Sigmoid colon (tissue), 7 donors: ENCODE results near the gene CORO1C. TPM values are rescaled to one million over a fixed set of nuclear protein-coding genes. Genes with fewer than 3 reads are reported as not detected.

Experiments used
- DNase-seq: peaks from one replicate; pipeline ENCODE4 v3.0.0-alpha.2; 2019
- H3K27ac ChIP-seq, 4 donors: fragments of 200-600 bp; sonication (generic); one replicate each; pipeline ENCODE4 v1.5.1; 2016 to 2019; ENCODE audit warnings: mild to moderate bottlenecking in 1 of 4
- H3K27me3 ChIP-seq, 3 donors: fragments of 200-600 bp; sonication (generic); one replicate each; pipeline ENCODE4 v1.5.1; 2019; ENCODE audit warnings: mild to moderate bottlenecking in 1 of 3
- H3K36me3 ChIP-seq, 4 donors: fragments of 200-600 bp; sonication (generic); one replicate each; pipeline ENCODE4 v1.5.1; 2016 to 2019
- H3K4me1 ChIP-seq, 4 donors: fragments of 200-600 bp; sonication (generic); one replicate each; pipeline ENCODE4 v1.5.1; 2017 to 2019
- H3K4me3 ChIP-seq, 4 donors: fragments of 200-600 bp; sonication (generic); one replicate each; pipeline ENCODE4 v1.5.1; 2017 to 2019; ENCODE audit warnings: mild to moderate bottlenecking in 2 of 4, moderate library complexity in 1 of 4
- H3K9me3 ChIP-seq, 4 donors: fragments of 200-600 bp in 3 of 4; sonication (generic) in 3 of 4; one replicate each; pipeline versions ENCODE4 v1.5.1 to v1.6.1; 2013 to 2019
- EP300 ChIP-seq, 4 donors: sonication (generic); formaldehyde crosslinking; IDR thresholded peaks; one replicate each; pipeline ENCODE4 v1.6.1; 2017; ENCODE audit warnings: antibody characterized with exemption in 4 of 4
- POLR2A ChIP-seq, 2 donors: fragments of 450-650 bp; IDR thresholded peaks; one replicate each; pipeline ENCODE4 v1.6.1; 2016; ENCODE audit warnings: antibody characterized with exemption in 2 of 2, mild to moderate bottlenecking in 2 of 2, moderate library complexity in 2 of 2
- POLR2AphosphoS5 ChIP-seq, 4 donors: sonication (generic); formaldehyde crosslinking; IDR thresholded peaks; one replicate each; pipeline ENCODE4 v1.6.1; 2017; ENCODE audit warnings: antibody characterized with exemption in 4 of 4
- WGBS, 2 donors: extraction: QIAGEN DNeasy Blood & Tissue Kit; methylation state at CpG; one replicate each; pipeline ENCODE4 v1.1.7; 2013; 5-methylcytosine and 5-hydroxymethylcytosine counted together
- intact Hi-C: fragments of 100-400 bp; cut with DNase I; formaldehyde crosslinking; loops from one replicate; pipeline ENCODE4 v1.15.1; 2023
- polyA plus RNA-seq, 3 donors: library from polyadenylated mRNA; stranded (reverse); fragments of 200-250 nt; gene quantifications; one replicate each; pipeline ENCODE4 v1.2.3, GENCODE V29; 2013
- total RNA-seq, 4 donors: library from RNA; depleted of rRNA; stranded (reverse); fragments of >200 nt; gene quantifications; one replicate each; pipeline ENCODE4 v1.1.0, GENCODE V29; 2016
- TF ChIP-seq, protein P1 (sequence below), 4 experiments: fragments of 450-650 bp in 3 of 4; fragments of 200-600 bp in 1 of 4; IDR thresholded peaks; one replicate each; pipeline ENCODE4 v1.5.1; 2016 to 2019; ENCODE audit warnings: antibody characterized with exemption in 4 of 4, mild to moderate bottlenecking in 3 of 4, moderate library complexity in 2 of 4
- donor health status: healthy with polysubstance abuse.
- donor health status: Bipolar disorder and iron deficiency.
- donor health status: healthy.

CORO1C gene
- total and polyA plus RNA-seq, 7 donors, result 38.4 to 569 (median 247) TPM

DNA sequence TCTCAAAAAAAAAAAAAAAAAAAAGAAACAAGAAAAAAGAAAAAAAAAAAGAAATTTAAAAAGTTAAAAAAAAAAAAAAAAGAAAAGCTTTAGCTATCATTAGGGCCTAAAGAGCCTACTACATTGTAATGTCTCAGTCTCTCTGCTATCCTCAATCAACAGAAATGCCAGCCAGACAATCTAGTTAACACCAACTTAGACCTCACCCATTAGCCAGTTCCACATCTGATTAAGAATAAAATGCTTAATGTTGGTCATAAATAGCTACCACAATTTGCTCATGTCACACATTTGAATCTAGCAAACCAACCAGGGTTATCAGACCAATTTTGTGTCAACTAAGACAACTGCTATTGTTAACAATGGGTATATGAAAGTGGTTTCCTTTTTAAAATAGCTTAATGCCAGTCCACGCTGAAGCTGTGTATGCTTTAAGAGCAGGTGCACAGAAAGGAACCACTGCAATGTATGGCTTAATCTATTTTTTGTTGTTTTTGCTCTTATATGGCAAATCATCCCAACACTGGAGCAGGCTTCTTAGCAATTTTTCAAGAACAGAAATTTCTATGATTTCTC lies 52.1 kb downstream of the CORO1C start:
- 67 to 86% methylated on average over 1 of the region's 1 CpG for WGBS, 2 donors
- no peak for DNase-seq
- Histone ChIP-seq H3K36me3 (peaks cover 0 to 14% (median 2%) of the 10 kb centered on the region in 4 donors), H3K27me3 (no peaks in the 10 kb centered on the region), H3K4me1 (peaks cover 0 to 92% (median 58%) of the 10 kb centered on the region in 4 donors), H3K27ac (peak overlapping the region; percentile 48 to 100 (median 84)), H3K9me3 (no peaks in the 10 kb centered on the region), H3K4me3 (no peak overlapping the region)
- no peak for TF ChIP-seq POLR2A (IDR thresholded peaks at IDR 0.05)
- TF ChIP-seq, protein P1, sequence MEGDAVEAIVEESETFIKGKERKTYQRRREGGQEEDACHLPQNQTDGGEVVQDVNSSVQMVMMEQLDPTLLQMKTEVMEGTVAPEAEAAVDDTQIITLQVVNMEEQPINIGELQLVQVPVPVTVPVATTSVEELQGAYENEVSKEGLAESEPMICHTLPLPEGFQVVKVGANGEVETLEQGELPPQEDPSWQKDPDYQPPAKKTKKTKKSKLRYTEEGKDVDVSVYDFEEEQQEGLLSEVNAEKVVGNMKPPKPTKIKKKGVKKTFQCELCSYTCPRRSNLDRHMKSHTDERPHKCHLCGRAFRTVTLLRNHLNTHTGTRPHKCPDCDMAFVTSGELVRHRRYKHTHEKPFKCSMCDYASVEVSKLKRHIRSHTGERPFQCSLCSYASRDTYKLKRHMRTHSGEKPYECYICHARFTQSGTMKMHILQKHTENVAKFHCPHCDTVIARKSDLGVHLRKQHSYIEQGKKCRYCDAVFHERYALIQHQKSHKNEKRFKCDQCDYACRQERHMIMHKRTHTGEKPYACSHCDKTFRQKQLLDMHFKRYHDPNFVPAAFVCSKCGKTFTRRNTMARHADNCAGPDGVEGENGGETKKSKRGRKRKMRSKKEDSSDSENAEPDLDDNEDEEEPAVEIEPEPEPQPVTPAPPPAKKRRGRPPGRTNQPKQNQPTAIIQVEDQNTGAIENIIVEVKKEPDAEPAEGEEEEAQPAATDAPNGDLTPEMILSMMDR (IDR thresholded peaks at IDR 0.05), result no peak
- TF ChIP-seq EP300 (IDR thresholded peaks at IDR 0.05), result no peak
- TF ChIP-seq POLR2AphosphoS5 (IDR thresholded peaks at IDR 0.05), result no peak
- intact Hi-C loops, result no loop called here

DNA sequence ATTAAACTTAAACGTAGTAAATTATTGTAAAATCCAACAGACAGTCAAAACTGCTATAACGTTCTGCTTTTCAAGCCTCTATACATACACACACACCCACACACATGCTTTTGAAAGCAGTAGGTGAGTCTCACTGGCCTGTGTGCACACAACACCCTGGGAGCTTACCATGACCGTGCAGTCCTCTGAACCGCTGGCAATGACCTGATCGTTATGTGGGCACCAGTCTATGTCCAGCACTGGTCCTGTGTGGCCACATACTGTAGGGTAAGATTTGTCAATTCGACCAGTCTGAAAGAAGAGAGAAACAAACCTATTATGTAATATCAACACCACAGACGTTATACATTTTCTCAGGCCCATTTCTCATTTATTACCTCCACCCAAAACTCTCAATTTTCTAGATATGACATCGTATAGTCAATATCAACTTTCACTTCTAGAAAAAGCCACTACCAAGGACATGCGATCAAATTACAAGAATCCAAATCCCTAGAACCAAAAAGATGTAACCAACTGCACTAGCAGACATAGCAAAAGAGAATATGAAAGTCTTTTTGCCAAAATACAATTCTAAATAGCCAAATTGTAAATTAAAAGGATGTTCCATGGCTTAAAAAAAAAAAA lies 53.1 kb downstream of the CORO1C start:
- Histone ChIP-seq H3K9me3 (no peaks in the 10 kb centered on the region), H3K4me1 (peaks cover 0 to 86% (median 55%) of the 10 kb centered on the region in 4 donors), H3K27me3 (no peaks in the 10 kb centered on the region), H3K27ac (peak overlapping the region; percentile 61 to 100 (median 84)), H3K36me3 (peaks cover 0 to 19% (median 2%) of the 10 kb centered on the region in 4 donors), H3K4me3 (no peak overlapping the region)
- DNase-seq, result no peak
- TF ChIP-seq POLR2AphosphoS5 (IDR thresholded peaks at IDR 0.05) (no peak), POLR2A (IDR thresholded peaks at IDR 0.05) (no peak), EP300 (IDR thresholded peaks at IDR 0.05) (no peak)
- TF ChIP-seq, protein P1 (IDR thresholded peaks at IDR 0.05), result no peak
- 87 to 88% methylated on average over 9 of the region's 9 CpGs for WGBS, 2 donors
- intact Hi-C loops, result no loop called here

- Histone ChIP-seq H3K27ac (peak overlapping the region; percentile 61 to 100 (median 84)), H3K9me3 (no peaks in the 10 kb centered on the region), H3K27me3 (no peaks in the 10 kb centered on the region), H3K36me3 (peaks cover 0 to 19% (median 2%) of the 10 kb centered on the region in 4 donors), H3K4me3 (no peak overlapping the region), H3K4me1 (peaks cover 0 to 84% (median 56%) of the 10 kb centered on the region in 4 donors)
- intact Hi-C loops, result no loop called here
- 91 to 92% methylated on average over 3 of the region's 3 CpGs for WGBS, 2 donors
- DNase-seq, result no peak
- TF ChIP-seq, protein P1 (IDR thresholded peaks at IDR 0.05), result no peak
- TF ChIP-seq EP300 (IDR thresholded peaks at IDR 0.05), result no peak
- no peak for TF ChIP-seq POLR2AphosphoS5 (IDR thresholded peaks at IDR 0.05)
- TF ChIP-seq POLR2A (IDR thresholded peaks at IDR 0.05), result no peak
Observed at GRCh38 chr12:108677381-108677780, 53.9 kb downstream of the CORO1C start.

GRCh38 chr12:108676707-108677106 lies 54.6 kb downstream of the CORO1C start:
- H3K27me3 ChIP-seq, result no peaks in the 10 kb centered on the region
- no peaks in the 10 kb centered on the region for H3K9me3 ChIP-seq
- TF ChIP-seq POLR2AphosphoS5 (IDR thresholded peaks at IDR 0.05), result no peak
- TF ChIP-seq, protein P1 (IDR thresholded peaks at IDR 0.05), result no peak
- TF ChIP-seq POLR2A (IDR thresholded peaks at IDR 0.05), result no peak
- TF ChIP-seq EP300 (IDR thresholded peaks at IDR 0.05), result no peak
- peaks cover 0 to 84% (median 51%) of the 10 kb centered on the region in 4 donors for H3K4me1 ChIP-seq
- no peak overlapping the region for H3K4me3 ChIP-seq
- peaks cover 0 to 19% (median 2%) of the 10 kb centered on the region in 4 donors for H3K36me3 ChIP-seq
- peak overlapping the region; percentile 61 to 100 (median 84) for H3K27ac ChIP-seq
- intact Hi-C loops, result no loop called here
- WGBS, 2 donors, result 88 to 94% methylated on average over 5 of the region's 5 CpGs
- DNase-seq, result no peak
